Calu3 (cell line): ENCODE measurements around the gene CIT. TPM values are rescaled to one million over a fixed set of nuclear protein-coding genes. Genes with fewer than 3 reads are reported as not detected.
A peak's percentile ranks its signal among the peaks of the same experiment; 100 is the strongest.

ENCODE experiments used
- BruUV-seq: library from RNA; stranded (reverse); fragments of 400-500 nt; replicated peaks from 2 replicates; lab custom pipeline; 2021; lab: Mats Ljungman, UMichigan
- CTCF ChIA-PET: fragments of 300-600 bp; sonication (Branson Sonifier 250); formaldehyde crosslinking; loops from one replicate; lab custom pipeline; 2022; ENCODE audit warnings: antibody characterized with exemption; lab: Charles Lee
- DNase-seq: peaks from one replicate; pipeline ENCODE4 v3.0.0; 2022
- H3K27ac Mint-ChIP-seq: one replicate; pipeline ENCODE4 v1.8.0; 2022; ENCODE audit warnings: mixed read lengths; ENCODE audit not compliant: unreplicated experiment
- H3K27me3 Mint-ChIP-seq: one replicate; pipeline ENCODE4 v1.8.0; 2022; ENCODE audit warnings: mixed read lengths; ENCODE audit not compliant: unreplicated experiment
- H3K36me3 Mint-ChIP-seq: one replicate; pipeline ENCODE4 v1.8.0; 2022; ENCODE audit warnings: mild to moderate bottlenecking, moderate library complexity, mixed read lengths; ENCODE audit not compliant: insufficient read depth, unreplicated experiment
- H3K4me1 Mint-ChIP-seq: one replicate; pipeline ENCODE4 v1.8.0; 2022; ENCODE audit warnings: mild to moderate bottlenecking, low read depth, mixed read lengths; ENCODE audit not compliant: unreplicated experiment
- H3K4me3 Mint-ChIP-seq: one replicate; pipeline ENCODE4 v1.8.0; 2022; ENCODE audit warnings: mild to moderate bottlenecking, low read depth, moderate library complexity, mixed read lengths; ENCODE audit not compliant: unreplicated experiment
- H3K9me3 Mint-ChIP-seq: one replicate; pipeline ENCODE4 v1.8.0; 2022; ENCODE audit warnings: low read depth, mixed read lengths; ENCODE audit not compliant: unreplicated experiment
- CTCF ChIP-seq: fragments of 200-600 bp; IDR thresholded peaks from one replicate; pipeline ENCODE4 v1.8.0; 2022; ENCODE audit warnings: antibody characterized with exemption; ENCODE audit not compliant: unreplicated experiment
- intact Hi-C: fragments of 100-400 bp; cut with micrococcal nuclease; formaldehyde crosslinking; loops from one replicate; pipeline ENCODE4 v1.10.0; 2022; ENCODE audit not compliant: unreplicated experiment
- total RNA-seq: library from RNA; stranded (reverse); gene quantifications from 2 replicates; pipeline ENCODE4 v1.2.3, GENCODE V29; 2022

Gene CIT
- total RNA-seq, 1 experiment from 2014 or later, result 82.3 TPM

- H3K4me3 Mint-ChIP-seq, result peak overlapping the region; percentile 91
- H3K27me3 Mint-ChIP-seq, result peaks cover 8% of the 10 kb centered on the region
- CTCF ChIA-PET, result interaction anchor here (0.8 to 1.7 kb wide), 5 partner anchors 9 to 223 kb away, joined by 3 to 7 read pairs (median 4); no protein-coding TSS in a partner anchor
- H3K36me3 Mint-ChIP-seq, result peaks cover 47% of the 10 kb centered on the region
- intact Hi-C loops, result no loop called here
- H3K27ac Mint-ChIP-seq, result peak overlapping the region; percentile 83
- BruUV-seq, result no TSS peak
- DNase-seq, result no peak
- no peaks in the 10 kb centered on the region for H3K9me3 Mint-ChIP-seq
- no peak for TF ChIP-seq CTCF
- peaks cover 32% of the 10 kb centered on the region for H3K4me1 Mint-ChIP-seq
Observed at GRCh38 chr12:119666900-119667576, 210.1 kb downstream of the CIT start.

- Mint-ChIP-seq H3K27ac (no peak overlapping the region), H3K4me1 (peaks cover 25% of the 10 kb centered on the region), H3K27me3 (peaks cover 13% of the 10 kb centered on the region), H3K4me3 (no peak overlapping the region), H3K36me3 (peaks cover 41% of the 10 kb centered on the region), H3K9me3 (no peaks in the 10 kb centered on the region)
- no peak for DNase-seq
- CTCF ChIA-PET, result no interaction called here
- no TSS peak for BruUV-seq
- no peak for TF ChIP-seq CTCF
- intact Hi-C loops, result no loop called here
Observed at GRCh38 chr12:119666226-119666795, 210.8 kb downstream of the CIT start.

GRCh38 chr12:119665164-119665929 lies 211.8 kb downstream of the CIT start:
- CTCF ChIA-PET, result no interaction called here
- Mint-ChIP-seq H3K27me3 (peaks cover 13% of the 10 kb centered on the region), H3K4me1 (peaks cover 16% of the 10 kb centered on the region), H3K9me3 (no peaks in the 10 kb centered on the region), H3K4me3 (no peak overlapping the region), H3K36me3 (peaks cover 31% of the 10 kb centered on the region), H3K27ac (no peak overlapping the region)
- intact Hi-C loops, result no loop called here
- TF ChIP-seq CTCF, result no peak
- no peak for DNase-seq
- BruUV-seq, result no TSS peak

GRCh38 chr12:119664642-119665041 lies 212.5 kb downstream of the CIT start:
- CTCF ChIA-PET, result no interaction called here
- Mint-ChIP-seq H3K9me3 (no peaks in the 10 kb centered on the region), H3K27ac (no peak overlapping the region), H3K27me3 (peaks cover 13% of the 10 kb centered on the region), H3K36me3 (peaks cover 24% of the 10 kb centered on the region), H3K4me1 (peaks cover 8% of the 10 kb centered on the region), H3K4me3 (no peak overlapping the region)
- no peak for DNase-seq
- intact Hi-C loops, result no loop called here
- TF ChIP-seq CTCF, result no peak
- BruUV-seq, result no TSS peak
